BJ (cell line): ENCODE results near the gene ELOVL5. TPM values are rescaled to one million over a fixed set of nuclear protein-coding genes. Genes with fewer than 3 reads are reported as not detected.

ENCODE experiments used
- CTCF ChIA-PET: fragments of 350-600 bp; formaldehyde crosslinking; extraction: SDS; loops from one replicate; lab custom pipeline; 2021; ENCODE audit warnings: antibody characterized with exemption, inconsistent platforms; lab: Yijun Ruan, JAX
- POLR2A ChIA-PET: fragments of 300-600 bp; sonication (Branson Sonifier 250); formaldehyde crosslinking; extraction: SDS; loops from one replicate; lab custom pipeline; 2021; ENCODE audit warnings: antibody characterized with exemption; lab: Charles Lee
- DNase-seq: peaks from one replicate; pipeline ENCODE4 v3.0.0-alpha.2; 2011; ENCODE audit warnings: low read depth
- H3K27me3 ChIP-seq: 2 replicates; pipeline ENCODE4 v1.6.0; 2011; ENCODE audit warnings: low read length; ENCODE audit not compliant: control insufficient read depth, insufficient read depth
- H3K36me3 ChIP-seq: 2 replicates; pipeline ENCODE4 v1.5.1; 2011; ENCODE audit warnings: low read length; ENCODE audit not compliant: control insufficient read depth, insufficient read depth
- H3K4me3 ChIP-seq: 2 replicates; pipeline ENCODE4 v1.5.1; 2011; ENCODE audit warnings: low read depth, mild to moderate bottlenecking, control low read depth, low read length
- CTCF ChIP-seq: IDR thresholded peaks from 2 replicates; pipeline ENCODE4 v1.5.1; 2011; ENCODE audit warnings: low read depth, mild to moderate bottlenecking, control low read depth, inconsistent platforms, low read length, moderate library complexity; ENCODE audit not compliant: insufficient read depth
- polyA plus RNA-seq: library from polyadenylated mRNA; depleted of rRNA; stranded (reverse); fragments of >200 nt; gene quantifications from 2 replicates; pipeline ENCODE4 v1.2.3, GENCODE V29; 2011

ELOVL5 gene
- polyA plus RNA-seq, 1 experiment: 88.5 TPM

- DNase-seq: no peak
- H3K27me3 ChIP-seq: no peaks in the 10 kb centered on the region
- ChIA-PET POLR2A (no interaction called here), CTCF (no interaction called here)
- peaks cover 10% of the 10 kb centered on the region for H3K36me3 ChIP-seq
- H3K4me3 ChIP-seq: no peak overlapping the region
- TF ChIP-seq CTCF: no peak
These were observed 78.9 kb downstream of the ELOVL5 start for GRCh38 chr6:53269827-53270226.

GRCh38 chr6:53268858-53269608, 79.7 kb downstream of the ELOVL5 start:
- H3K36me3 ChIP-seq: peaks cover 8% of the 10 kb centered on the region
- ChIA-PET POLR2A (no interaction called here), CTCF (no interaction called here)

GRCh38 chr6:53266553-53267090, 82.1 kb downstream of the ELOVL5 start:
- Histone ChIP-seq H3K36me3 (peaks cover 1% of the 10 kb centered on the region; the same call in 1 of the 2 replicates), H3K4me3 (no peak overlapping the region), H3K27me3 (no peaks in the 10 kb centered on the region)
- no peak for DNase-seq
- ChIA-PET CTCF (no interaction called here), POLR2A (no interaction called here)
- no peak for TF ChIP-seq CTCF

More at GRCh38 chr6:53268858-53269608, 79.7 kb downstream of the ELOVL5 start:
- no peaks in the 10 kb centered on the region for H3K27me3 ChIP-seq
- TF ChIP-seq CTCF: no peak
- no peak for DNase-seq
- H3K4me3 ChIP-seq: no peak overlapping the region

GRCh38 chr6:53264915-53265607, 83.7 kb downstream of the ELOVL5 start:
- DNase-seq: no peak
- Histone ChIP-seq H3K36me3 (peaks cover 3% of the 10 kb centered on the region; the same call in 1 of the 2 replicates), H3K4me3 (no peak overlapping the region), H3K27me3 (no peaks in the 10 kb centered on the region)
- POLR2A ChIA-PET: interaction anchor here (0.6 kb wide), 1 partner anchor 331 kb away, joined by 3 read pairs; no protein-coding TSS in a partner anchor
- no peak for TF ChIP-seq CTCF
- CTCF ChIA-PET: interaction anchor here (1.3 to 2.2 kb wide), 2 partner anchors 14 to 93 kb away, joined by 4 to 7 read pairs; no protein-coding TSS in a partner anchor

GRCh38 chr6:53264337-53264736, 84.4 kb downstream of the ELOVL5 start:
- CTCF ChIA-PET: interaction anchor here (1.3 to 2.2 kb wide), 2 partner anchors 15 to 92 kb away, joined by 4 to 7 read pairs; no protein-coding TSS in a partner anchor
- DNase-seq: no peak
- no peak overlapping the region for H3K4me3 ChIP-seq
- TF ChIP-seq CTCF: no peak
- H3K27me3 ChIP-seq: no peaks in the 10 kb centered on the region
- POLR2A ChIA-PET: no interaction called here
- peaks cover 3% of the 10 kb centered on the region; the same call in 1 of the 2 replicates for H3K36me3 ChIP-seq
